HL-60 (cell line): Measurements from ENCODE around the gene KMT2A.

Source experiments
- GABPA ChIP-seq: IDR thresholded peaks from 2 replicates; pipeline ENCODE4 v1.6.1; 2012; ENCODE audit warnings: low read depth
- POLR2AphosphoS5 ChIP-seq: IDR thresholded peaks from 2 replicates; pipeline ENCODE4 v1.6.1; 2012; ENCODE audit warnings: low read depth
- SPI1 ChIP-seq: IDR thresholded peaks from 2 replicates; pipeline ENCODE4 v1.6.1; 2012; ENCODE audit warnings: low read depth, mild to moderate bottlenecking, borderline replicate concordance
- TF ChIP-seq, protein P1 (sequence below): IDR thresholded peaks from one replicate; pipeline ENCODE4 v1.5.1; 2011; ENCODE audit warnings: low read length, control low read depth, inconsistent platforms; ENCODE audit not compliant: insufficient read depth
- TF ChIP-seq, protein P2 (sequence below): IDR thresholded peaks from 2 replicates; pipeline ENCODE4 v1.6.1; 2012; ENCODE audit warnings: low read depth; ENCODE audit not compliant: insufficient replicate concordance

- TF ChIP-seq, protein P1, sequence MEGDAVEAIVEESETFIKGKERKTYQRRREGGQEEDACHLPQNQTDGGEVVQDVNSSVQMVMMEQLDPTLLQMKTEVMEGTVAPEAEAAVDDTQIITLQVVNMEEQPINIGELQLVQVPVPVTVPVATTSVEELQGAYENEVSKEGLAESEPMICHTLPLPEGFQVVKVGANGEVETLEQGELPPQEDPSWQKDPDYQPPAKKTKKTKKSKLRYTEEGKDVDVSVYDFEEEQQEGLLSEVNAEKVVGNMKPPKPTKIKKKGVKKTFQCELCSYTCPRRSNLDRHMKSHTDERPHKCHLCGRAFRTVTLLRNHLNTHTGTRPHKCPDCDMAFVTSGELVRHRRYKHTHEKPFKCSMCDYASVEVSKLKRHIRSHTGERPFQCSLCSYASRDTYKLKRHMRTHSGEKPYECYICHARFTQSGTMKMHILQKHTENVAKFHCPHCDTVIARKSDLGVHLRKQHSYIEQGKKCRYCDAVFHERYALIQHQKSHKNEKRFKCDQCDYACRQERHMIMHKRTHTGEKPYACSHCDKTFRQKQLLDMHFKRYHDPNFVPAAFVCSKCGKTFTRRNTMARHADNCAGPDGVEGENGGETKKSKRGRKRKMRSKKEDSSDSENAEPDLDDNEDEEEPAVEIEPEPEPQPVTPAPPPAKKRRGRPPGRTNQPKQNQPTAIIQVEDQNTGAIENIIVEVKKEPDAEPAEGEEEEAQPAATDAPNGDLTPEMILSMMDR: no peak
- TF ChIP-seq GABPA: no peak
- TF ChIP-seq, protein P2, sequence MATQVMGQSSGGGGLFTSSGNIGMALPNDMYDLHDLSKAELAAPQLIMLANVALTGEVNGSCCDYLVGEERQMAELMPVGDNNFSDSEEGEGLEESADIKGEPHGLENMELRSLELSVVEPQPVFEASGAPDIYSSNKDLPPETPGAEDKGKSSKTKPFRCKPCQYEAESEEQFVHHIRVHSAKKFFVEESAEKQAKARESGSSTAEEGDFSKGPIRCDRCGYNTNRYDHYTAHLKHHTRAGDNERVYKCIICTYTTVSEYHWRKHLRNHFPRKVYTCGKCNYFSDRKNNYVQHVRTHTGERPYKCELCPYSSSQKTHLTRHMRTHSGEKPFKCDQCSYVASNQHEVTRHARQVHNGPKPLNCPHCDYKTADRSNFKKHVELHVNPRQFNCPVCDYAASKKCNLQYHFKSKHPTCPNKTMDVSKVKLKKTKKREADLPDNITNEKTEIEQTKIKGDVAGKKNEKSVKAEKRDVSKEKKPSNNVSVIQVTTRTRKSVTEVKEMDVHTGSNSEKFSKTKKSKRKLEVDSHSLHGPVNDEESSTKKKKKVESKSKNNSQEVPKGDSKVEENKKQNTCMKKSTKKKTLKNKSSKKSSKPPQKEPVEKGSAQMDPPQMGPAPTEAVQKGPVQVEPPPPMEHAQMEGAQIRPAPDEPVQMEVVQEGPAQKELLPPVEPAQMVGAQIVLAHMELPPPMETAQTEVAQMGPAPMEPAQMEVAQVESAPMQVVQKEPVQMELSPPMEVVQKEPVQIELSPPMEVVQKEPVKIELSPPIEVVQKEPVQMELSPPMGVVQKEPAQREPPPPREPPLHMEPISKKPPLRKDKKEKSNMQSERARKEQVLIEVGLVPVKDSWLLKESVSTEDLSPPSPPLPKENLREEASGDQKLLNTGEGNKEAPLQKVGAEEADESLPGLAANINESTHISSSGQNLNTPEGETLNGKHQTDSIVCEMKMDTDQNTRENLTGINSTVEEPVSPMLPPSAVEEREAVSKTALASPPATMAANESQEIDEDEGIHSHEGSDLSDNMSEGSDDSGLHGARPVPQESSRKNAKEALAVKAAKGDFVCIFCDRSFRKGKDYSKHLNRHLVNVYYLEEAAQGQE: peak; percentile 22
- TF ChIP-seq POLR2AphosphoS5: peak; percentile 96
- TF ChIP-seq SPI1: peak; percentile 51; the same call in 1 of the 2 replicates
These were observed 88.6 kb downstream of the KMT2A start for GRCh38 chr11:118524757-118525470.
